T-helper 2 cell treated with Interferon-gamma antibody and Interleukin-4, amounts not matched to agents 100 ng/mL and 5 ng/mL, for 36 hours (primary cell): ENCODE data around the gene HABP2. TPM values are rescaled to one million over a fixed set of nuclear protein-coding genes. Genes with fewer than 3 reads are reported as not detected.

Experiments
- intact Hi-C: fragments of 100-400 bp; cut with micrococcal nuclease; formaldehyde crosslinking; loops from one replicate; pipeline ENCODE4 v1.15.1; 2023
- total RNA-seq: library from RNA; stranded (reverse); gene quantifications from 2 replicates; pipeline ENCODE4 v1.2.3, GENCODE V29; 2022

HABP2 gene
- total RNA-seq, 1 donor from 2014 or later: not detected

- intact Hi-C loops: no loop called here
Measured at GRCh38 chr10:113525713-113526112, 27.1 kb upstream of the HABP2 start.

- intact Hi-C loops: no loop called here
Measured at GRCh38 chr10:113527211-113527906, 25.5 kb upstream of the HABP2 start.

GRCh38 chr10:113528876-113529275 is 24.0 kb upstream of the HABP2 start:
- intact Hi-C loops: no loop called here

- intact Hi-C loops: no loop called here
Measured at GRCh38 chr10:113529575-113529974, 23.3 kb upstream of the HABP2 start.

- intact Hi-C loops: no loop called here
Measured at GRCh38 chr10:113530476-113530875, 22.4 kb upstream of the HABP2 start.

- intact Hi-C loops: no loop called here
Measured at GRCh38 chr10:113532724-113533123, 20.1 kb upstream of the HABP2 start.

- intact Hi-C loops: no loop called here
Measured at GRCh38 chr10:113533801-113534200, 19.1 kb upstream of the HABP2 start.

GRCh38 chr10:113534423-113534822 is 18.4 kb upstream of the HABP2 start:
- intact Hi-C loops: no loop called here

GRCh38 chr10:113537672-113538071 is 15.2 kb upstream of the HABP2 start:
- intact Hi-C loops: no loop called here

GRCh38 chr10:113538151-113538550 is 14.7 kb upstream of the HABP2 start:
- intact Hi-C loops: no loop called here

- intact Hi-C loops: no loop called here
Measured at GRCh38 chr10:113539789-113540188, 13.1 kb upstream of the HABP2 start.

- intact Hi-C loops: no loop called here
Measured at GRCh38 chr10:113540845-113541548, 11.9 kb upstream of the HABP2 start.

- intact Hi-C loops: no loop called here
Measured at GRCh38 chr10:113541549-113541927, 11.3 kb upstream of the HABP2 start.

GRCh38 chr10:113543107-113543955 is 9.5 kb upstream of the HABP2 start:
- intact Hi-C loops: no loop called here

GRCh38 chr10:113544392-113544791 is 8.5 kb upstream of the HABP2 start:
- intact Hi-C loops: no loop called here

GRCh38 chr10:113547426-113547825 is 5.4 kb upstream of the HABP2 start:
- intact Hi-C loops: no loop called here

- intact Hi-C loops: no loop called here
Measured at GRCh38 chr10:113549856-113550255, 3.0 kb upstream of the HABP2 start.

- intact Hi-C loops: no loop called here
Measured at GRCh38 chr10:113550365-113550764, 2.5 kb upstream of the HABP2 start.

GRCh38 chr10:113552014-113552413 is 839 bp upstream of the HABP2 start:
- intact Hi-C loops: no loop called here

- intact Hi-C loops: no loop called here
Measured at GRCh38 chr10:113553149-113553548, 296 bp downstream of the HABP2 start.

- intact Hi-C loops: no loop called here
Measured at GRCh38 chr10:113554214-113554613, 1.4 kb downstream of the HABP2 start.

- intact Hi-C loops: no loop called here
Measured at GRCh38 chr10:113555245-113555644, 2.4 kb downstream of the HABP2 start.
